NOMO-1 treated with DMSO at 0.1 percent for 48 hours (cell line): ENCODE measurements around the gene CNIH2.
"Not testable (repeated sequence)": the region's sequence is repeated elsewhere in the genome, so short reads cannot be mapped to it uniquely, and the experiment has no call there.

Experiments used
- DNase-seq: peaks from one replicate; lab custom pipeline; 2025; ENCODE audit not compliant: unreplicated experiment; lab: John Stamatoyannopoulos, UW

CNIH2 gene

DNA sequence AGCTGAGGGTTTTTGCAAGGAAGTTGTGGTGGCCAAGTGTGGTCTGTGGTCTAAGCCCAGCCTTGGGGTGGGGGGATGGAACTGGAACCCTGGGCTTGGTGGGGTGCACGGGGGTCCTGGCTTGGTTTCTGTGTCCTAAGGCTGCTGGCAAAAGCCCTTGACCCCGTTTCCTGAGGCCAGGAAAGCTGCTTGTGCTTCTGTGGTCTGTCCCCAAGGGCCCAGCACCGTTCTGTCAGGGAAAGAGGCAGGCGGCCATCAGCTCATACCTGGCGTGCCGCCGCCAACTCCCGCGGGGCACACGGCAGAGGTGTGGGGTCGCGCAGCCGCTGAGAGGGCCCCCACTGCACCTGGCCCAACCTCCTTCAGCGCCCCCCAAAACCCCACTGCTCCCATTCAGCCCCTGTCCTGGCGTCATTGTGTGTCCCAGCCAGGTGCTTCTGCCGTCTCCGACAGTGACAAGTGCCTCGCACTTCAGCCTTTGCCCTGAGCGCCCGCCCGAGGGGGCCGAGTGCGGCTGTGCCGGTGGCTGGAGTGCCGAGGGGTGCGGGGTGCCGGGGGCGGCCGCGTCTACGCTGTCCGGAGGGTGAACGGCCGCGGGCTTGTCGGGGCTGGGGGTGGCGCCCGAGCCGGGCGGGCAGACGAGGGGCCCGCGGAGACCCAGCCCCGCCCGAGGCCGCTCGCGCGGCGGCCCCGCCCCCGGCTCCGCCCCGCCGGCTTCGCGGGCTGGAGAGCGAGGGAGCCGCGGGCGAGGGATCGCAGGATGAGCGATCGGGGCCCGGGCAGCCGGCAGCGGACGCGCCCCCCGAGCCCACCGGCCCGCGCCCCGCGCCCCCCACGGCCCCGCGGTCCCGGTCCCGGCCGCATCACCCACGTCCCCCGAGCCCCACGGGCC, at the start of gene CNIH2:
Gene CNIH2 (plus strand): TSS at position 705 of the 892 bp plus-strand sequence. CDS start 282 bp downstream, outside the sequence.
- no peak for DNase-seq

DNA sequence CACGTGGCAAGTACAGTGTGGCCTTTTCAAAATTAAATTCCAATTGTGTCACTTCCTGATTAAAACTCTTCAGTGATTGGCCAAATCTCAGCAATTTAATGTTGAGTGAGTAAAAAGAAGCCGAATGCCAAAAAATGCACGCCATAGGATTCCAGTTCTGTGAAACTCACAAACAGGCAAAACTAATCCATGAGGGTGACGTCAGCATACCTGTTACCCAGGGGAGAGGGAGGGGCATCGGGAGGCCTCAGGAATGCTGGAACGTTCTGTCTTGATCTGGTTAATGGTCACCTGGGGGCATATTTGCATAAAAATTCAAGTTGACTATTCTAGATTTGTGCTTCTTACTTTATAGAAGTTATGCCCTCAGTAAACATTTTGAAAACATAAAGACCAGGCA, 49.5 kb upstream of the CNIH2 start:
- no peak for DNase-seq

DNA sequence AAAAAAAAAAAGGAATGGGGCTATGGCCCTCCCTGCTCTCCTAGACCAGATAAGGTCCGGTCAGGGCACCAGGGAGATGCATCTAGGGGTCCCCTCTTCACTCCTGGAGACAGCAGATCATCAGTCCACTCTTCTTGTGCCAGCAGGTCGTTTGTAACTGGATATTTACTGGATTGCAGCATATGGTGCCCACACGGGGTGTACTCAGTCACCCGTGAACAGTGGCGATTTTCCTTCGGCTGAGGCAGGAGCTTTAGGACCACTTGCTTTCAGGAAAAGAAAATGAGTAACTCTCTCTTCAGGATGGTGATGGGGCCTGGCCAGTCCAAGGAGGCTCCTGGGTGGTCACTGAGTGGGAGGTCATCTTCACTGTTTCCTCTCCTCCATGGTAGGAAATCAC, 47.8 kb upstream of the CNIH2 start:
- no peak for DNase-seq

DNA sequence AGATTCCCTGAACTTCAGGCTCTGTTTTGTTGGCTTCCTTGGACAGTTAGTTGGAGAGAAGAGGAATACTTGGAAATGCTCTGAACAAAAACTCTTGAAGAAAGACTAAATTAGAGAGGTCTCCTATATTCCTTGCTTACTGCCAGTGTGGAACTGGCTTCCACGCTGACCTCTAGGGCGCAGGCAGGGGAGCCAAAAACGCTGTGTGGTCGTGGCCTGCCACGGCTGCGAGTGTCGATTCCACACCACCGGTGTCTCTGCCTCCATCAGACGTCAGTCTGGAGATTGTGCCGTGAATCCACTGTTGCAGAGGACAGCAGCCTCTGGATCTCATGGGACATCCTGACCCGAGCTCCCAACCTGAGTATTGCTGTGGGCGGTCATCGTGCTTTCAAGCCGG, 47.0 kb upstream of the CNIH2 start:
- DNase-seq: no peak

DNA sequence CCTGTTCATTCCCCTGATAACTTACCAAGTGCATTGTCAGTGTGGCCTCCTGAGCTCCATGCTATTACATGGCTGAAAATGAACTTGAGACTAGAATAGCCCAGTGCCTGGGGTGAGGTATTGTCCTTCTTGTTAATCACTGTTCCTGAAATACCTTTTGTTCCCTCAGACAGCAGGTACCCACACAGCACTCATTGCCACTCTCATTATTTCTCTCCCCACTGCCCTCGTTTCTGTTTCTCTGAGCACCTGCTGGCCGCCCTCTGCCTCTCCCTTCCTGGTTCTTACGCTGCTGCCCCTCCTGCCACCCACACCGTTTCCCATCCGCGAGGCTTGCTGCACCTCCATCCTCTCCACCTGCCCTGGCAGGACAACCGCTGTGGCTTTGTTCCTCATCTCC, 46.4 kb upstream of the CNIH2 start:
- no peak for DNase-seq

DNA sequence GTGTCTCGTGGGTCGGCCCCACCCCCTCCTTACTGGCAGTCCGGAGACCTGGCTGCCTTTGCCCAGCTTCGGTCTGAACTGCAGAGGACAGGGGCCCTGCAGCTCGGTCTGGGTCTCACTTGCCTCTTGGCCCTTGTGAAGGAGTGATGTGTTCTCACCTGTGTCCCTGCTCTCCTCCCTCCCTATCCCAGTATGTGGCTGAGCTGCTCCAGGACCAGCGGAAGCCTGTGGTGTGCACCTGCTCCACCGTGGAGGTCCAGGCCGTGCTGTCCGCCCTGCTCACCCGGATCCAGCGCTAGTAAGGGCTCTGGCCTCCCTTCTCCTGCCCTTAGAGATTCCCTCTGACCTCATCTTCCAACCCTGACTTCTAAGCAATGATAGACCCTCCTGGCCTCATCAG, 45.2 kb upstream of the CNIH2 start:
- DNase-seq: no peak

DNA sequence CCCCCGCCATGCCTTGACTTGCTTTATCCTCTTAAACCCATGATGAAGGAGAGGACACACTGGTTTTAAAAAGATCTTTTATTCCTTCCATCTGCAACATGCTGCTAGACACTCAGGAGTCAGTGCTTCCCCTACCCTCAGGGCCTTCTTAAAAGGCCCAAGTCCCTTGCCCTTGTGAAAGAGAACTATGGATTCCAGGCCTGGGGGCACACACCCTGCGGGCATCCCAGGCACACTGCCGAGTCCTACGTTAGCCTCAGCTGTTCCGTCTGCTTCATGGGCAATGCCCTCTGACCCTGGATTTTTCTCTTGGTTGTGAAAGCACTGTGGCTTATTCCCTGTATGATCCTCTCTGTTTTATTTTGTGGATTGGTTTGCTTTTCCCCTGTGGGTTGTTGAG, 44.7 kb upstream of the CNIH2 start:
- DNase-seq: no peak

DNA sequence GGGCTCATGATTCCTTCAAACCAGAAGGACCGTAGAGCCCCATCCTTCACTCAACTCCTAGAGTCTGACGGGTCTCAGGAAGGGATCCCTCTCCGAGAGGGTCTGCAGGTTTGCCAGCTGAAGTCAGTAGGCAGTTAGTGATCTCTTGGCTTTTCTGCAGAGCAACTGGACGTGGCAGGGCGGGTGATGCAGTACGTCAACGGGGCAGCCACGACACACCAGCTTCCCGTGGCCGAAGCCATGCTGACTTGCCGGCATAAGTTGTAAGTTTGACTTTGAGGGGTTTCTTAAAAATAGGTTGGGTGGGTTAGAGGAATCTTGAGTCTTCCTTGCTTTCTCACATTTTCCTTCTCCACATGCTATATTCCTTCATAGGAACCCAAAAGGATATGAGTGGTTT, 42.8 kb upstream of the CNIH2 start:
- no peak for DNase-seq

DNA sequence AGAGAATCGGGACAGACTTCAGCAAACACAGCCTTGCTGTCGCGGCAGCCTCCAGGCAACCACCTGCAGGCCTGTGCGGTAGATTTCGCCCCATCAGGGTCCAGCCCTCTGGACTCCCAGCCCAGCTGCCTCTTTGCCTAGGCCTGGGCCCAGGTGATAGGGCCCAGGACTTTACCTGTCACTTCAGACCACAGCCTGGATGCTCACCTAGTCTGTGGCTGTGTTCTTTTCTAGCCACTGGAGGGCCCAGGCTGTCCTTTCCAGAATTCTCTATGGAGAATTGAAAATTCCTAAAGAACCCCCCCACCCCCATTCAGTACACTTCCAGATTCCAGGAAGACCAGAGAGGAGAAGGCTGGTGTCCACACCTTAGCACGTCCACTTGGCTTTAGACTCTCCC, 40.1 kb upstream of the CNIH2 start:
- DNase-seq: no peak

DNA sequence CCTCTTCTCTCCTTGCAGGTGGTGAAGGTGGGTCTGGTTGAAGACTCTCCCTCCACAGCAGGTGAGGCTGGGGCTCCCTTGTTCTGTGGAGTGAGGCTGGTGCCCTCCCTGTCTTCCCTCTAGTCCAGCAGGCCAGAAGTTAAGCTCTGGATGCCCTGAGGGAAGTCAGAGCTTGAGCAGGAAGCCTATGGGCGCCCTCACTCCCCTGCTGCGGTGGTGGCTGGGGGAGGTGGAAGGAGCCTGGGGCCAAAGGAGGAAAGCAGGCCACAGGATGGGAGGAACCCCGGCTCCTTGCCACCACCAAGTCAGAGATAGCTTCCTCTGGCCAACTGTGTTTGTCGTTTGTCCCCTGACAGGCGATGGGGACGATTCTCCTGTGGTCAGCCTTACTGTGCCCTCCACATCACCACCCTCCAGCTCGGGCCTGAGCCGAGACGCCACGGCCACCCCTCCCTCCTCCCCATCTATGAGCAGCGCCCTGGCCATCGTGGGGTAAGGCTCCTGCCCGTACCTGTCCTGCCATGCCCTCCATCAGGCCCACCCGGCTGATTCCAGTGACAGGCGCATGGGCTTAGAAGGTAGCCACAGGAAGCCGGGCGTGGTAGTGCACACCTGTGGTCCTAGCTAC, 39.1 kb upstream of the CNIH2 start:
- no peak for DNase-seq

DNA sequence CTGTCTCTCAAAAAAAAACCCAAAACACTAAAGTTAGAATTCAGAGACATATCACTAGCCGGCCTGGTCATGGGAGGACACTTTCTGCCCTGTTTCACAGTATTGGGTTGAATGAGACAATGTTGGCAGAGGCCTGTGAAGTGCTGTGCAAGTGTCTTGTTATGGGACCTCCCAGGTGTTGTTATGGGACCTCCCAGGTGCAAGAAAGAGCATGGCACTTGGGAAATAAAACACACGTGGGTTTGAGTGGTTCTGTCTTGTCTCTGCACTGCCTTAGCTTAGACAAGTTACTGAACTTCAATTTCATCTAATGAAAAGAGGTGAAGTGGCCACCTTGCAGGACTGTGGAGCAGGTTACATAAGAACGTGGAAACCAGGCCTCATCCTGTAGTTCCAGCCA, 38.5 kb upstream of the CNIH2 start:
- DNase-seq: no peak

DNA sequence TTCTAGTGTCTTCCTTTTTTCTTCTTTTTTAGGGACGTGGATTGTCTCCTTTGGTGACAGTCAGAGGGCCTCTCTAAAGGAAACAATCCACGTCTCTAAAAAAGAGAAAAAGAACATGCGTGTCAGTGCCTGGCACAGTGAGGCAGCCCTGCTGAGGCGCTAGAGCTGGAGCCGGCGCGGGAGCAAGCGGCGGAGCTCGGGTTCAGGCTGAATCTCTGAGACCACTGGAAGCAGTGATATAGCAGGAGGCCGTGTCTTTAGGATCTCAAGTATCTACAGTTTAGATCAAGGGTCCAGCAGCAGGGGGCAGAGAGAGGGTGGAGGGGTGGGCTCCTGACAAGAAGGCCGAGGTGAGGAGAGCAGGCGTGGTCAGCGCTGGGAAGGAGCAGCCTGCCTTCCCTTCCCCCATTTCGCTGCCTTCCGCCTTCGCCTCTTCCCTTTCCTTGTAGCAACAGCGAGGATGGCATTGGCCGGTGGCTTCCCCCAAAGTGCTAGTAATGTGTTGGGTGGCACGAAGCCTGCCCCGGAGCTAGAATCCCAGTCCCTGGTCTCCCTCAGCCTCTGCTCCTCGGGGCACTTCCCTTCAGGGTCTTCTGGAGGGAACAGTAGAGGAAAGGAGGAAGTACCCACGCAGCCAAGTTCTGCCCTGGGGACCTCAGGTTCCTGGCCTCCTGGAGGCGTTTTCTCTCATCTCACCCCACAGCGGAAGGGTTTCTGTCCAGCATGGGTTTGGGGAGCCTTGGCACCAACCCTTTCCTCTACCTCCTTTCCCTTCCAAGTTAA, 37.8 kb upstream of the CNIH2 start:
- peak; percentile 0 for DNase-seq

DNA sequence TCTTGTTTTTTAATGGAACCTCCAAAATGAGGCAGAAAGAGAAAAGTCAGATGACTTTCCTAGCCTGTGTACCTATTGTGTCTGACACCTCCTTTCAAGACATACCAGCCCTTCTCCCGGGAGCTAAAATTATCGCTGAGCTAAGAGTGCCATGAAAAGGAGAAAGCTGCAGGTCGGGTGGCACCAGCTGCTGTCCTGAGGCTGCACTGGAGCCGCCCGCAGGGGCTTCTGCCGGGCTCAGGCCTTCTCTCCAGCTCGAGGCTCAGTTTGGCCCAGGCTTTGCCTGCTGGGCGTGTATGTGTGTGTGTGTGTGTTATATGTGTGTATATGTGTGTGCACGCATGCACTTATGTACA, 37.2 kb upstream of the CNIH2 start:
- DNase-seq: no peak

DNA sequence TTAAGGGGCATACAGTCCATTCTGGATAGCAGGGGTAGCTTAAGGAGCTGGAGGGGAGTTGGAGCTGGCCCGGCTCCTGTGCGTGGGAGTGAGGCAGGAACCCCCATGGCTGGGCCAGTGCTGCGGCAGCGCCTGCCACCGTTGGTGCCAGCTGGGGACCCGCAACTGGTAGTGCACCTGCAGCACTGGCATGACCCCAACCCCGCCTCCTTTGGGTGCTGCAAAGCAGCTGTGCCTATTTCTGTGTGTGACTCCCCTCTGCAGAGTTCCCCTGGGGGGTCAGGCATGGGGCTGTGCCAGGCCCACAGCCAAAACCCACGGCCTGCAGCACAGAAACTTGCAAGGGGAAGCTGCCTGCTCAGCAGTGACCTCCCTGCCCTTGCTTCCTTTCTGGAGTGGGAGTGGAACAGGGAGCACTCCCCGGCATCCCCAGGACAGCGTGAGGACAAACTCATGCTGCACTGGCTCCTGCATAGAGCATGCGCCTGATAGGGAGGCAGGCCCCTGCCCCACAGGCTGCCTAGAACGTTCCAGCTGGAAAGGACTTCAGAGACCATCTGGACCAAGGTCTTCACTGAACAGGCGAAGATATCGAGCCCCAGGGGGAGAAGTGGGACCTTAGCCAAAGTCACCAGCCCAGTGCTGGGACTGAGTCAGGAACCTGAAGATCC, 35.7 kb upstream of the CNIH2 start:
- DNase-seq: no peak

DNA sequence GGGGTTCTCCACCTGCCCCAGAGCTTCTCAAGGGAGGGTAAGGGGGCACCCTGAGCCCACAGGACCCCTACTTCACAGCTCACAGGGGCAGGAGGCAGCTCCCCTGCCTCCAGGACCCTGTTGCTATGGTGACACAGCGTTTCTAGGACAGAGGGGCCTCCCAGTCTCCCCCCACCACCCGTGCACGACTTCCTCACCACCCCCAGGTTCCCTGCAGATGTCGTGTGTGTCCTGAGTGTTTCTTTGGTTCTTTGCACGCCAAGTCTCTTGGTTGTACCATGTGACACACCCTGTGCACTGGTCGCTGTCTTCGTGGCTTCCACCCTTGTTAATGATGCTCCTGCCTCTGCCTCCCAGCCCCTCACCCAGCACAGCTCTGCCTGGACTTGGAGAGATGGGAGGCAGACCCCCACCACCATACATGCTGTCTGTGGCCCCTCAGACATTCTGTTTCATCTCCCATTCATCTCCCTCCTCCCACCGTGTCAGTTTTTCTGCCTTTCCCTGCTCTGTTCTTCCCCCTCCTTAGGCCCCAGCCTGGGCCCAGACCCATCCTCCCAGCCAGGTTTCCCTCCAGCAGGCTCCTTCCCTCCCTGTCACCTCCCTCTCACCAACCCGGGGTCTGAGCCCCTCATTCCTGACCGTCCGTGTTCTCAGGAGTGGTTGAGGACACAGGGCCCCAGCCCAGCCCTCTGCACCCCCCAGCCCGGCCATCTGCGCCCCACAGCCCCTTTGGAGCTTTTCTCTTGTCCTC, 34.0 kb upstream of the CNIH2 start:
- no peak for DNase-seq

DNA sequence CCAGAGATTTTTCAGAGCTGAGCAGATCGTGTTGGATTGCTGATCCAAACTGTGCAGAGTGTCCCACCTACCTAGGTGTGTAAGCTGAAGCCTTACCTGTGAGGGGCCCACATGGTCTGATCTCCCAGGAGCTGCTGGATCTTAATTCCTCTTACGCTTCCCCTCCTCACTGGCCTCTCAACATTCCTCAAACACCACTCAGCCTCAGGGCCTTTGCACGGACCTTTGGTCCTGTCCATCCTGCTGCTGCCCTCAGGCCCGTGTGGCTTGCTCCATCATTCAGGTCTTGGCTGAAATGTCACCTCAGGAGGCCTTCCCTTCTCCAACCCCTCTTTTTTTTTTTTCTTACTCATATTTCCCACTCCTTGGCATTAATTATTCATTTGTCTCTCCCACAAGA, 30.7 kb upstream of the CNIH2 start:
- DNase-seq: no peak

DNA sequence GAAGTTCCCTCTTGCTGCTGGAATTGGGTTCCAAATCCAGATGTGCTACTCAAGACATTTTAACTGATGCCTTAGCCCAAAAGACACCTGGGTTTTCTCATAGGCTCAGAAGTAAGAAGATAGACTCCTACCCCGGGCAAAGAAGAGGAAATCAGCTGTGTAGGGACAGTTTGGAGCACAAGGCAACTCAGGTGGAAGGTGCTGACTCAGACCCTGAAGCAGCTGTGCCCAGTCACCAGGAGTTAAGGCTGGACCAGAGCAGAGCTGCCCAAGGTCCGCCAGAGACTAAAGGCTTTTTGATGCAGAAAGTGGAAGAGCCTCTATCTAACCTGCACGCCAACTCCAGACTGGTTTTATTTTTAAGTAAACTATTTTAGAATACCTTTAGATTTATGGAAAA, 30.2 kb upstream of the CNIH2 start:
- DNase-seq: no peak

DNA sequence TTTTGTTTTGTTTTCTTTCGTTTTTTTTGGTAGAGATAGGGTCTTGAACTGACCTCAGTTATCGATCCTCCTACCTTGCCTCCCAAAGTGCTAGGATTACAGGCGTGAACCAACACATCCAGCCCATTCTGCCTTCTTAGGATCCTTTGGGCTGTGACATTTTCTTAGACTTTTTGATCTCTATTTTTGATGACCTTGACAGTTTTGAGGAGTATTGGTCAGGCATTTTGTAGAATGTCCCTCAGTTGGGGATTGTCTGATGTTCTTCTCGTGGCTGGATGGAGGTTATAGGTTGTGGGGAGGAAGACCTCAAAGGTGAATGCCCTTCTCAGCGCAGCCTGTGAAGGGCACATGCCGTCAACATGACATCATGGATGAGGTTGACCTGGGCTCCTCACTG, 29.1 kb upstream of the CNIH2 start:
- DNase-seq: no peak

DNA sequence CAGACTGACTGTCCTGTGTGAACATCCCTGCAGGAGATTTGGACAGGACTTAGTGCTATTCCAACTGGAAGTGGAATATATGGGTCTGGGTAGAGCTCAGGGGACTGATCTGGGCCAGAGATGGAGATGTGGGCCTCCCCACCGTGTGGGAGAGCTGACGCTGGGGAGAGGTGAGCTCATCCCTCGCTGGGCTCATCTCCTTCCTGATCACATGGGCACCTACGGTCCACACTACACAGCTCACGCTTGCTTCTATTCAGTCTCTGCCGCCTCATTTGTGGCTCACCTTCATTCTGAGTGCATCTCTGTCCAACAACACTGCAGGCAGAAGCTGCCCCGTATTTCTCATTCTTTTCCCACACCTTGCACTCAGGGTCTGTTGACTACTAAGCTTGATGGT, 26.2 kb upstream of the CNIH2 start:
- no peak for DNase-seq

DNA sequence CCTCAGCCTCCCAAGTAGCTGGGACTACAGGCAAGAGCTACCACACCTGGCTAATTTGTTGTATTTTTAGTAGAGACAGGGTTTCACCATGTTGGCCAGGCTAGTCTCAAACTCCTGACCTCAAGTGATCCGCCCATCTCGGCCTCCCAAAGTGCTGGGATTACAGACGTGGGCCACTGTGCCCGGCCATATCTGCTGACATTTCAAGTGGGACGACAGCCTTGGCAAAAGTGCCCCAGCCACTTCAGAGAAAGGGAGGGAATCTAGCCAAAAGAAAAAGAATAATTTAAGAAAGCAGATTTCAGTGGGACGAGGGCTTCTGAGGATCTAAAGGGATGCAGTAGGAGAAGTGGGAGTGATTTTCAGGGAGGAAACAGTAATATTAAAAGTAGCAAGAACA, 24.9 kb upstream of the CNIH2 start:
- not testable (repeated sequence) for DNase-seq

DNA sequence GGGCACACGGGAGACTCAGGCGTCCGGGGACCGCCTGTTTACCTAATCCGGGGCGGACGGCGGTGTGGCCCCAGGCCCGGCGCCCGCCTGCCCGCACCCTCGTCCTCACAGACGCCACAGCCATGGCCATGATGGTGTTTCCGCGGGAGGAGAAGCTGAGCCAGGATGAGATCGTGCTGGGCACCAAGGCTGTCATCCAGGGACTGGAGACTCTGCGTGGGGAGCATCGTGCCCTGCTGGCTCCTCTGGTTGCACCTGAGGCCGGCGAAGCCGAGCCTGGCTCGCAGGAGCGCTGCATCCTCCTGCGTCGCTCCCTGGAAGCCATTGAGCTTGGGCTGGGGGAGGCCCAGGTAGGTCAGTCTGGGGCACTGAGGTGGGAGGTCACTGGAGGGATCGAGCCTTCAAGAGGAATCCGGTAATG, 19.5 kb upstream of the CNIH2 start:
- no peak for DNase-seq
